Liver (tissue), 9 donors: ENCODE data around the gene OR2L8. TPM values are rescaled to one million over a fixed set of nuclear protein-coding genes. Genes with fewer than 3 reads are reported as not detected.

Source experiments
- DNase-seq: peaks from one replicate; pipeline ENCODE4 v3.0.0-alpha.2; 2017; ENCODE audit warnings: low spot score
- H3K27ac ChIP-seq, 2 donors: one replicate each; pipeline ENCODE4 v1.7.0; 2013; ENCODE audit warnings: inconsistent platforms in 2 of 2, low read length in 2 of 2, control low read depth in 1 of 2, low read depth in 1 of 2, mild to moderate bottlenecking in 1 of 2
- H3K27me3 ChIP-seq, 4 donors: one replicate each; pipeline versions ENCODE4 v1.6.1 to v1.7.0; 2013; ENCODE audit warnings: low read length in 3 of 4, inconsistent platforms in 1 of 4, mild to moderate bottlenecking in 1 of 4, moderate library complexity in 1 of 4; ENCODE audit not compliant: control insufficient read depth in 4 of 4, insufficient read depth in 4 of 4
- H3K36me3 ChIP-seq, 4 donors: one replicate each; pipeline versions ENCODE4 v1.6.1 to v1.7.0; 2013; ENCODE audit warnings: low read length in 3 of 4, mild to moderate bottlenecking in 3 of 4, low read depth in 1 of 4, moderate library complexity in 1 of 4; ENCODE audit not compliant: control insufficient read depth in 4 of 4, insufficient read depth in 3 of 4
- H3K4me1 ChIP-seq, 4 donors: one replicate each; pipeline versions ENCODE4 v1.6.1 to v1.7.0; 2013; ENCODE audit warnings: low read length in 3 of 4, mild to moderate bottlenecking in 3 of 4, moderate library complexity in 1 of 4; ENCODE audit not compliant: control insufficient read depth in 4 of 4, insufficient read depth in 4 of 4
- H3K4me3 ChIP-seq, 3 donors: one replicate each; pipeline versions ENCODE4 v1.6.1 to v1.7.0; 2013; ENCODE audit warnings: low read length in 3 of 3, control low read depth in 1 of 3, low read depth in 1 of 3, mild to moderate bottlenecking in 1 of 3
- H3K9ac ChIP-seq, 2 donors: one replicate each; pipeline ENCODE4 v1.7.0; 2013; ENCODE audit warnings: low read length in 2 of 2, mild to moderate bottlenecking in 2 of 2, moderate library complexity in 2 of 2, control low read depth in 1 of 2, low read depth in 1 of 2
- H3K9me3 ChIP-seq, 4 donors: one replicate each; pipeline versions ENCODE4 v1.6.1 to v1.7.0; 2013; ENCODE audit warnings: low read length in 3 of 4; ENCODE audit not compliant: control insufficient read depth in 4 of 4
- ATF3 ChIP-seq: IDR thresholded peaks from 2 replicates; pipeline ENCODE4 v1.6.1; 2016; ENCODE audit warnings: antibody characterized with exemption
- CTCF ChIP-seq: fragments of 150-350 bp; IDR thresholded peaks from 2 replicates; pipeline ENCODE4 v1.5.1; 2017; ENCODE audit warnings: improper control_type of control experiment, low read depth, low read length; ENCODE audit not compliant: missing input control
- EGR1 ChIP-seq, 2 donors: IDR thresholded peaks; 2 replicates each; pipeline ENCODE4 v1.6.1; 2016 to 2018; ENCODE audit warnings: antibody characterized with exemption in 2 of 2, low read depth in 2 of 2
- FOXA1 ChIP-seq: IDR thresholded peaks from 2 replicates; pipeline ENCODE4 v1.6.1; 2016; ENCODE audit warnings: antibody characterized with exemption
- FOXA2 ChIP-seq: IDR thresholded peaks from 2 replicates; pipeline ENCODE4 v1.6.1; 2016; ENCODE audit warnings: antibody characterized with exemption
- GABPA ChIP-seq, 2 donors: IDR thresholded peaks in 1 of 2; conservative IDR thresholded peaks in 1 of 2; 2 replicates each; pipeline ENCODE4 v1.6.1; 2016; ENCODE audit warnings: antibody characterized with exemption in 2 of 2, mild to moderate bottlenecking in 1 of 2, moderate library complexity in 1 of 2
- HNF4A ChIP-seq, 2 donors: conservative IDR thresholded peaks; 2 replicates each; pipeline ENCODE4 v1.6.1; 2016; ENCODE audit warnings: antibody characterized with exemption in 2 of 2, mild to moderate bottlenecking in 2 of 2
- HNF4G ChIP-seq: IDR thresholded peaks from 2 replicates; pipeline ENCODE4 v1.6.1; 2016; ENCODE audit warnings: antibody characterized with exemption
- JUND ChIP-seq, 2 donors: IDR thresholded peaks; 2 replicates each; pipeline ENCODE4 v1.6.1; 2016; ENCODE audit warnings: antibody characterized with exemption in 2 of 2
- MAX ChIP-seq: IDR thresholded peaks from 2 replicates; pipeline ENCODE4 v1.6.1; 2016; ENCODE audit warnings: antibody characterized with exemption
- NR2F2 ChIP-seq: IDR thresholded peaks from 2 replicates; pipeline ENCODE4 v1.6.1; 2016; ENCODE audit warnings: antibody characterized with exemption
- RAD21 ChIP-seq, 2 donors: IDR thresholded peaks; 2 replicates each; pipeline ENCODE4 v1.6.1; 2016; ENCODE audit warnings: antibody characterized with exemption in 2 of 2, mild to moderate bottlenecking in 2 of 2
- REST ChIP-seq: IDR thresholded peaks from 2 replicates; pipeline ENCODE4 v1.6.1; 2016; ENCODE audit warnings: antibody characterized with exemption, mild to moderate bottlenecking
- RXRA ChIP-seq, 2 donors: IDR thresholded peaks; 2 replicates each; pipeline ENCODE4 v1.6.1; 2017 to 2018; ENCODE audit warnings: antibody characterized with exemption in 2 of 2, mild to moderate bottlenecking in 1 of 2
- SP1 ChIP-seq: IDR thresholded peaks from 2 replicates; pipeline ENCODE4 v1.6.1; 2018; ENCODE audit warnings: antibody characterized with exemption, mild to moderate bottlenecking
- TAF1 ChIP-seq: conservative IDR thresholded peaks from 2 replicates; pipeline ENCODE4 v1.6.1; 2016; ENCODE audit warnings: antibody characterized with exemption, mild to moderate bottlenecking
- YY1 ChIP-seq: IDR thresholded peaks from 2 replicates; pipeline ENCODE4 v1.6.1; 2016; ENCODE audit warnings: antibody characterized with exemption, mild to moderate bottlenecking
- ZBTB33 ChIP-seq: IDR thresholded peaks from 2 replicates; pipeline ENCODE4 v1.6.1; 2016; ENCODE audit warnings: antibody characterized with exemption
- WGBS: extraction: QIAGEN DNeasy Blood & Tissue Kit; methylation state at CpG from one replicate; pipeline ENCODE4 v1.1.7; 2013; 5-methylcytosine and 5-hydroxymethylcytosine counted together
- polyA plus RNA-seq, 2 donors: library from polyadenylated mRNA; stranded (reverse) in 1 of 2; unstranded in 1 of 2; fragments of 200-250 nt in 1 of 2; fragments of >200 nt in 1 of 2; fragmentation: Nextera tagmentation in 1 of 2; extraction: Ambion mirVana in 1 of 2; gene quantifications; one replicate each; pipeline versions ENCODE4 v1.2.1 to v1.2.3, GENCODE V29; 2013 to 2015
- total RNA-seq, 2 donors: library from RNA; depleted of rRNA; stranded (reverse); fragments of >200 nt; gene quantifications; one replicate each; pipeline ENCODE4 v1.2.3, GENCODE V29; 2014
- donor health status: healthy.
- donor health status: healthy.
- donor health status: healthy.
- donor health status: healthy.
- donor health status: healthy.

OR2L8 gene
- total and polyA plus RNA-seq, 4 donors, result 0.08 to 0.09 TPM; not detected in 2

- H3K27me3 ChIP-seq, result no peaks in the 10 kb centered on the region
- no peaks in the 10 kb centered on the region for H3K36me3 ChIP-seq
- no peak overlapping the region for H3K9ac ChIP-seq
- H3K4me3 ChIP-seq, result no peak overlapping the region
- DNase-seq, result no peak
- H3K9me3 ChIP-seq, result peaks cover 0 to 4% (median 0%) of the 10 kb centered on the region in 4 donors
- 71% methylated on average over 5 of the region's 5 CpGs for WGBS
- no peak overlapping the region for H3K27ac ChIP-seq
- no peaks in the 10 kb centered on the region for H3K4me1 ChIP-seq
- no peak for TF ChIP-seq YY1
- no peak for TF ChIP-seq HNF4A (conservative IDR thresholded peaks at IDR 0.05)
- no peak for TF ChIP-seq ZBTB33
- TF ChIP-seq FOXA1, result no peak
- TF ChIP-seq SP1, result no peak
- no peak for TF ChIP-seq HNF4G
- TF ChIP-seq RAD21 (IDR thresholded peaks at IDR 0.05), result no peak
- no peak for TF ChIP-seq CTCF
- TF ChIP-seq EGR1 (IDR thresholded peaks at IDR 0.05; ENCODE audit: low read depth in 2 of 2), result no peak
- no peak for TF ChIP-seq NR2F2
- no peak for TF ChIP-seq MAX
- no peak for TF ChIP-seq FOXA2
- no peak for TF ChIP-seq ATF3
- no peak for TF ChIP-seq JUND (IDR thresholded peaks at IDR 0.05)
- no peak for TF ChIP-seq TAF1
- TF ChIP-seq GABPA (IDR thresholded peaks at IDR 0.05 in 1 of 2, conservative IDR thresholded peaks at IDR 0.05 in 1 of 2), result no peak
- TF ChIP-seq REST, result no peak
Measured at GRCh38 chr1:247908766-247909165, 39.9 kb upstream of the OR2L8 start.

GRCh38 chr1:247913786-247914185 is 34.9 kb upstream of the OR2L8 start:
- Histone ChIP-seq H3K4me3 (no peak overlapping the region), H3K27me3 (no peaks in the 10 kb centered on the region), H3K9me3 (no peaks in the 10 kb centered on the region), H3K9ac (no peak overlapping the region), H3K27ac (no peak overlapping the region), H3K36me3 (no peaks in the 10 kb centered on the region), H3K4me1 (no peaks in the 10 kb centered on the region)
- TF ChIP-seq SP1 (no peak), NR2F2 (no peak), ZBTB33 (no peak), FOXA2 (no peak), RXRA (IDR thresholded peaks at IDR 0.05) (no peak), HNF4A (conservative IDR thresholded peaks at IDR 0.05) (no peak)
- DNase-seq, result no peak
- WGBS, result 70% methylated on average over 2 of the region's 2 CpGs
